22Rv1 (cell line): ENCODE data around the gene C19orf67.

Source experiments
- H3K27ac ChIP-seq: fragments of 450-650 bp; 2 replicates; pipeline ENCODE4 v1.5.1; 2017
- CTCF ChIP-seq: fragments of 450-650 bp; IDR thresholded peaks from 2 replicates; pipeline ENCODE4 v1.5.1; 2017; ENCODE audit warnings: mild to moderate bottlenecking
- ZFX ChIP-seq: fragments of 450-650 bp; IDR thresholded peaks from 2 replicates; pipeline ENCODE4 v1.6.1; 2017; ENCODE audit warnings: antibody characterized with exemption, borderline replicate concordance

C19orf67 gene

DNA sequence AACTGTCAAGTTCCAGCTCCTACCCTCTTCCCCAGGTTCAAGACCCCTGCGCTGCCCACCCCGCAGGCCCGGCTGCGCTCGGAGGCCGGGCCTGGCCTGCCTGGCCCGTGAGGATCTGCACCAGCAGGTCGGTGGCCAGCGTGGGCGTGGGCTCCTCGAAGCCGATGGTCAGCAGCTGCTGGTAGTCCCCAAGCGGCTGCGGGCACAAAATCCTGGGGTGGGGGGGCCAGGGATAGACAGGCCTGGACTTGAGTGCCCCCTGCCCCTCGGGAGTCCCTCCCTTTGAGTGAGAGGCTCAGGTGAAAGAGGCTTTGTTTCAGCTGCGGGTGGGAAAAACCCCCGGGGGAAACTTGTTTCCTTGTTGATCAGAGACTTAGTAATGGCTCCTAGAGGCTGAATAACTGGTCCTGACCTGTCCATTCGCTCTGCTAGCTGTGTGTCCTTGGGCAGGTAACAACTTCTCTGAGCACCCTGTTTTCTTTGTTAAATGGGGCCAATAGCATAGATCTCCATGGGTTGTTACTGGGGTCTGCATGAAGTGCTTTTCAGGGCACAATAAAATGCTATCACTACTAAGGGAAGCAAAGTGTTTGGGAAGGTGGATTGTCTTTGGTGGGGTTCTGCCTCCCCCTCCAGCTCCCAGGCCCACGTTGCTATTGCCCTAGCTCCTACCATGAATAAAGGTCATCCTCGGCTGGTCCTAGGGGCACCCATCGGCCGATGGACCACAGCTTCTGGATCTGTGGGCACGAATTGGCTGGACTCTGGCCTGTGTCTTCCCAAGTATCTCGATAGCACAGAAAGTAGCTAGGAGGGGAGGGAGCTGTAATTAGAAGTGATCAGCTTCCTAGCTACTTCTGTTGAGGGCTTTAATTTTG, 3.5 kb downstream of the C19orf67 start:
- TF ChIP-seq ZFX: no peak
- TF ChIP-seq CTCF: no peak
- H3K27ac ChIP-seq: peak overlapping the region; percentile 83

- H3K27ac ChIP-seq: peak overlapping the region; percentile 83
- TF ChIP-seq ZFX (no peak), CTCF (no peak)
Observed at GRCh38 chr19:14080887-14081796, 4.4 kb downstream of the C19orf67 start.

- H3K27ac ChIP-seq: no peak overlapping the region
- no peak for TF ChIP-seq CTCF
- no peak for TF ChIP-seq ZFX
Observed at GRCh38 chr19:14078411-14078810, 7.2 kb downstream of the C19orf67 start.

DNA sequence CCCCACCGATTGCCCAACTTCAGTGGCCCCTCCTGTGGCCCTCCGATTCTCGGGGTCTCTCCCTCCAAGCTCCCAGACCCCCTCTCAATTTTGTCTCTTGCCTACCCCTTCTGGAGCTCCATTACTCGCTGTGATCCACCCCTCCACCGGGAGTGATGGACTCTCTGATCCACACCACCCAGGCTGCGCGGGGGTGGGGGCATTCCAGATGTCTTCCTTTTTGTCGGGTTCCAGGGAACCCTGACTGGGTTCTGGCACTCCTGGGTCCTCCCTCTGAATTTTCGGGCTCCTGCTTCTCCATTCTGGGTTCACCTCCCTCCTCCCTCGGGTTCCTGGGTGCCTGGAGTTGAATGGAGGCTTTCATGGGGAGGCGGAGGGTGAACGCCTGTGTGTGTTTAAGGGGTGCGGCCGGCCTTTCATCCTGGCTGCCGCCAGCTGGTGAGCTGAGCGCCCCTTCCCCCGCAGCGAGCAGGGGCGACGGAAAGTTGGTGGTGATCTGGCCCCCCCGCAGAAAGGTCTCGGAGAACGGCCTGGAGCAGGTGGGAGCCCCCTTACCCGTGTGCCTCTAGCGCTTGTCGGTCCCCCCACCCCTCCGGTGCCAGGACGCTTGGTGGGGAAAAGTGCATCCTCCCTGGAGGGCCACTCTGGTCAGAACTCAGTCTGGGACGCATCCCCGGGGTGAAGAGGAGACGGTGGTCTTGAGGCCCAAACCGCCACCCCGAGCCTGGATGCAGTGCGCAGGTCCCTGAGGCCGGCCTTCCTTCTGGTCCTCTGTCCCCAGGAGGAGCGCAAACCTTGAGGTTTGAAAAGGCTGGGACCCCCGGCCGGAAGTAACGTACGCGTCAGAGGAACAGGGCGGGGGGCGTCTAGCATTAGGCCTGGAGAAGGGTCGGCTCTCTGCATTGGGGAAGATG, 11.4 kb downstream of the C19orf67 start:
- no peak for TF ChIP-seq ZFX
- no peak for TF ChIP-seq CTCF

GRCh38 chr19:14073261-14073924, 12.2 kb downstream of the C19orf67 start:
- TF ChIP-seq CTCF: peak; percentile 98
- no peak for TF ChIP-seq ZFX
- peak overlapping the region; percentile 90 for H3K27ac ChIP-seq

More for the DNA sequence above, 11.4 kb downstream of the C19orf67 start:
- peak overlapping the region; percentile 90 for H3K27ac ChIP-seq

- H3K27ac ChIP-seq: peak within 1 kb of the TSS; percentile 90
Observed at GRCh38 chr19:14072535-14073260, 12.9 kb downstream of the C19orf67 start, which contains the start of gene MISP3. Gene MISP3, plus strand, starts transcription at chr19:14072786. Its CDS starts 524 bp downstream, at chr19:14073310.

More at GRCh38 chr19:14072535-14073260, 12.9 kb downstream of the C19orf67 start, which contains the start of gene MISP3:
- no peak for TF ChIP-seq ZFX
- TF ChIP-seq CTCF: no peak
